ENCODE measurements around the gene HEY2. TPM values are rescaled to one million over a fixed set of nuclear protein-coding genes. Genes with fewer than 3 reads are reported as not detected.

HEY2 gene
- total RNA-seq (2022; extraction: Qiagen RNA extraction) = 0.04 to 0.05 TPM in 2 of 5 replicates, not detected in the others

DNA sequence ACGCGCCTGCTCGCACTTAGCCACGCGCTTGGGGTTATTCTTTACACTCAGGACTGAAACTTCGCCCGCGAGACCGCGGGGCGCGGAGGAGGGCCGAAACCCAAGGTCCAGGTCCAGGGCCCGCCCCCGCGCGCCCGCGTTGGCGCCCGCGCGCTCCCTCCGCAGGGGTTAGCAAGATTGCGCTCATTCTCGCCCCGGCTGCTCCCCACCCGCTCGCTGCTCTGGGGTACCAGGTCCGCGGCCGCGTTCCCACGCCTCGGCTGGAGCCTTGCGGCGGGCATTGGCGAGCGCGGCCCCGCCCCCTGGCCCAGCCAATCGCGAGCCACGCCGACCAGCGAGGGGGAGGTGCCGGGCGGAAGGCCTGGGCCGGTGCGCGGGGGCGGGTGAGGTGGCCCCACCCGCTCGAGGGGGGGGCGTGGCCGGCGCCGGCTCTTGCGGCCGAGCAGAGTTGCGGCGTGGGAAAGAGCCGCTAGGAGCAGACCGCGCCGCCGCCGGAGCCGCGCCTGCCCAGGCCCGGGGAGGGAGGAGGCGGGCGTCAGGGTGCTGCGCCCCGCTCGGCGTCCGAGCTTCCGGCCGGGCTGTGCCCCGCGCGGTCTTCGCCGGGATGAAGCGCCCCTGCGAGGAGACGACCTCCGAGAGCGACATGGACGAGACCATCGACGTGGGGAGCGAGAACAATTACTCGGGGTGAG lies at the start of gene HEY2:
Gene HEY2, plus strand, starts transcription at position 460 of the 692 bp plus-strand sequence. Its CDS starts 145 bp downstream, at position 605.

DNA sequence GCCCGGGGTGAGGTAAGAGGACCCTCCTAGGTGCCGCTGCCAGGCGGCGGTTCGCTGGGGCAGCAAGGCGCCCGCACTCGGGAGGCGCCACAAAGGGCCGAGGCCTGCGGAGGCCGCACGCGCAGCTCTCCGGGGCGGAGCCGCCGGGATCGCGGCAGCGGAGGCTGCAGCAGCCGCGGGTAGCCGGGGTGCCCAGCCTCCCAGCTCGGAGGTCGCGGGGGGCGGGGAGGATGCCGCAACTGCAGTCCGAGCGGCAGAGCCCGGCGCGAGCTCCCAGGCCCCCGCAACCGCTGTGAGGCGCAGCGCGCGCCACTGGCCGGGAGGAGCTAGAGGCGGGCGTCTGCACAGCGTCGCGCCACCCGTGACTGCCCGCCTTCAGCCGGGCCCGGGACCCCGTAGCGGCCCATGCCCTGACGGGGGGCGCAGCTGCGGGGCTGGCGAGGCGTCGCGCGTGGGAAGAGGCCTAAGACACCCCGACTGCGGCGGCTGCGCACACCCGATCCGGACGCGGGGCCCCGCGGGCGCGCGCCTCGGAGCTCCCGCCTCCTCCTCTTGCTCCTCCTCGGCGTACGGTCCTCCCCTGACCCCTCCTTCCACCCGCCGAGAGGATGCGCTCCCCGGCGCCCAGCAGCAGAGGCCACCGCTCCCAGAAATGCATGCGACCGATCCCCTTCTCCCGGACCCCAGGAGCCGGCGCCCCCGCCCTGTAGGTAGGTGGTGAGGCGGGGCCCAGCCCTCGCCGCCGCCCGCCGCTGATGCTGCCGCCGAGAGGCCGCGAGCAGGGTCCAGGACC lies 41.1 kb downstream of the HEY2 start, which contains the start of gene NCOA7:
Gene NCOA7, plus strand, starts transcription at position 603 of the 793 bp plus-strand sequence. CDS start 24,395 bp downstream, outside the sequence.

Other genes starting within 250 kb of the HEY2 start
- gene NCOA7, start 41.3 kb downstream of the HEY2 start, total RNA-seq (2022; extraction: Qiagen RNA extraction) = 12.2 to 19.2 TPM (median 15.1 TPM) in 5 replicates
- 5.2 to 6.5 TPM (median 5.5 TPM) in 5 replicates for gene HINT3, start 207.1 kb downstream of the HEY2 start, total RNA-seq (2022; extraction: Qiagen RNA extraction)
- 10.3 to 12.0 TPM (median 10.9 TPM) in 5 replicates for gene TRMT11, start 236.9 kb downstream of the HEY2 start, total RNA-seq (2022; extraction: Qiagen RNA extraction)

All from A549 treated with dexamethasone at 1 μM for 4 hours (cell line).